Measurements from ENCODE around the gene XIRP1.

DNA sequence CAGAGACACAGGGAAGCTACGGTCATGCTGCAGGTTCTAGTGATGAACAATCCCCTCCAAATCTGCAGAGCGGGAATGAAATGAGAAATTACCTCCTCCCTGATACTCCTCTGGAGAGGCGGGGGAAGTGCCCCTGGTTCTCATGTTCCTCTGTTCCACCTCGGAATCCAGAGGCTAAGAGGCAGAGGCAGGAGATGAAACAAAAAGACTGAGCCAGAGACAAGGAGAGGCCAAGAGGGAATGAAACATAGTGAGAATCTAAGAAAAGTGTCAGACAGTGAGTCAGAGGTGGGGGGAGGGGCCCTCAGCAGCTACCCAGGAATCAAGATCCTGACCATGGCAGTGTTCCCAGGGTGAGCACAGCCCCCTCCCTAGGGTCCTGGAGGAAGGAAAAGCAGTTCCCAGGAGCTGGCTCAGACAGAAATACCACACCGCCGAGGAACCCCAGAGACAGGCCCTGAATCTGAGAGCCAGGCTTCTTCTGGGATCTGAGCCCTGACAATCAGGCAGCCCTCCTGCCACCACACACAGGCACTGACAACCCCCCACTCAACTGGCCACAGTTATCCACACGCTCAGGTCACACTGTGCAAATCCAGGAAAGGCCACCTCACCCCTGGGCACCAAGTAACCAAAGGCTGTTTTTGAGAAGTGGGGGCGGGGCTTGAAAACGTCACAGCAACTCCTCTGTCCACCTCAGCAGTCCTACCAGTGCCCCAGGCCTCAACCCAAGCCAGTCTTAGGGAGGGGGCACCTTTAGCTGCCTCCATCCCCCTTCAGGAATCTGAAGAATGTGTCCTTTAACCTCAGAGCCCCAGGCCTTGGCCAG, 41.4 kb downstream of the XIRP1 start:
- TF ChIP-seq, protein P1, sequence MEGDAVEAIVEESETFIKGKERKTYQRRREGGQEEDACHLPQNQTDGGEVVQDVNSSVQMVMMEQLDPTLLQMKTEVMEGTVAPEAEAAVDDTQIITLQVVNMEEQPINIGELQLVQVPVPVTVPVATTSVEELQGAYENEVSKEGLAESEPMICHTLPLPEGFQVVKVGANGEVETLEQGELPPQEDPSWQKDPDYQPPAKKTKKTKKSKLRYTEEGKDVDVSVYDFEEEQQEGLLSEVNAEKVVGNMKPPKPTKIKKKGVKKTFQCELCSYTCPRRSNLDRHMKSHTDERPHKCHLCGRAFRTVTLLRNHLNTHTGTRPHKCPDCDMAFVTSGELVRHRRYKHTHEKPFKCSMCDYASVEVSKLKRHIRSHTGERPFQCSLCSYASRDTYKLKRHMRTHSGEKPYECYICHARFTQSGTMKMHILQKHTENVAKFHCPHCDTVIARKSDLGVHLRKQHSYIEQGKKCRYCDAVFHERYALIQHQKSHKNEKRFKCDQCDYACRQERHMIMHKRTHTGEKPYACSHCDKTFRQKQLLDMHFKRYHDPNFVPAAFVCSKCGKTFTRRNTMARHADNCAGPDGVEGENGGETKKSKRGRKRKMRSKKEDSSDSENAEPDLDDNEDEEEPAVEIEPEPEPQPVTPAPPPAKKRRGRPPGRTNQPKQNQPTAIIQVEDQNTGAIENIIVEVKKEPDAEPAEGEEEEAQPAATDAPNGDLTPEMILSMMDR (IDR thresholded peaks at IDR 0.05), result no peak
- peak; percentile 36 to 73 (median 63) for TF ChIP-seq POLR2AphosphoS5 (IDR thresholded peaks at IDR 0.05)
- peak in 2 of 4 donors; percentile 7 to 62 for TF ChIP-seq EP300 (IDR thresholded peaks at IDR 0.05)
